ENCODE measurements around the gene ATP6V0D1.

DNA sequence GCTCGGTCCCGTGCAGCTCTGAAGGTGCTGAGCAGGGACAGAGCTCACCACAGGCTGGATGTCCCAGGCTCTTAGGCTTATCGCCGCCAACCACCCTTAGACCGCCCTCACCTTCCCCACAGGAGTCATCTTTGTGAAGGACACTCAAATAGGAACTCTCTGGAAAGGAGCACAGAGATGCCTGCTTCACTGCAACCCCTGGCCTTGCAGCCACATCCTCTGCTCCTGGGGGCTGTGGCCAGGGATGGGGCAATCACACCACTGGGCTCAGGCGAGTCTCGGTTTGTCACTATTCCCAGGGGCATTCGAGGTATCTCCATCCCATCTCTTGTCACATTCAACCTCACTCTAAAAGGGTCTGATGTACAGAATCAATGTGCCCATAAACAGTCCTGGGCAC, 75.6 kb downstream of the ATP6V0D1 start:
- TF ChIP-seq, protein P1, sequence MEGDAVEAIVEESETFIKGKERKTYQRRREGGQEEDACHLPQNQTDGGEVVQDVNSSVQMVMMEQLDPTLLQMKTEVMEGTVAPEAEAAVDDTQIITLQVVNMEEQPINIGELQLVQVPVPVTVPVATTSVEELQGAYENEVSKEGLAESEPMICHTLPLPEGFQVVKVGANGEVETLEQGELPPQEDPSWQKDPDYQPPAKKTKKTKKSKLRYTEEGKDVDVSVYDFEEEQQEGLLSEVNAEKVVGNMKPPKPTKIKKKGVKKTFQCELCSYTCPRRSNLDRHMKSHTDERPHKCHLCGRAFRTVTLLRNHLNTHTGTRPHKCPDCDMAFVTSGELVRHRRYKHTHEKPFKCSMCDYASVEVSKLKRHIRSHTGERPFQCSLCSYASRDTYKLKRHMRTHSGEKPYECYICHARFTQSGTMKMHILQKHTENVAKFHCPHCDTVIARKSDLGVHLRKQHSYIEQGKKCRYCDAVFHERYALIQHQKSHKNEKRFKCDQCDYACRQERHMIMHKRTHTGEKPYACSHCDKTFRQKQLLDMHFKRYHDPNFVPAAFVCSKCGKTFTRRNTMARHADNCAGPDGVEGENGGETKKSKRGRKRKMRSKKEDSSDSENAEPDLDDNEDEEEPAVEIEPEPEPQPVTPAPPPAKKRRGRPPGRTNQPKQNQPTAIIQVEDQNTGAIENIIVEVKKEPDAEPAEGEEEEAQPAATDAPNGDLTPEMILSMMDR (IDR thresholded peaks at IDR 0.05 in 8 of 11, conservative IDR thresholded peaks at IDR 0.05 in 3 of 11), result no peak
- no peak for TF ChIP-seq POLR2AphosphoS5 (IDR thresholded peaks at IDR 0.05)
